GM12891 (cell line): ENCODE results near the gene COQ6.

ENCODE experiments used
- POLR2A ChIP-seq: IDR thresholded peaks from 2 replicates; pipeline ENCODE4 v1.6.1; 2011; ENCODE audit warnings: low read depth, low read length, control low read depth
- POLR2AphosphoS5 ChIP-seq: IDR thresholded peaks from 2 replicates; pipeline ENCODE4 v1.6.1; 2011; ENCODE audit warnings: low read depth, low read length, control low read depth
- POU2F2 ChIP-seq: IDR thresholded peaks from 2 replicates; pipeline ENCODE4 v1.6.1; 2011; ENCODE audit warnings: low read depth, mild to moderate bottlenecking, control low read depth, low read length, moderate library complexity
- SPI1 ChIP-seq: IDR thresholded peaks from 2 replicates; pipeline ENCODE4 v1.6.1; 2011; ENCODE audit warnings: low read depth, low read length, control low read depth
- TAF1 ChIP-seq: IDR thresholded peaks from 2 replicates; pipeline ENCODE4 v1.6.1; 2011; ENCODE audit warnings: low read depth, low read length, control low read depth

- no peak for TF ChIP-seq POLR2A
- no peak for TF ChIP-seq POLR2AphosphoS5
- no peak for TF ChIP-seq SPI1
- TF ChIP-seq TAF1, result no peak
- TF ChIP-seq POU2F2, result no peak
Measured at GRCh38 chr14:73996731-73997107, 46.6 kb downstream of the COQ6 start.
